K562 (cell line): ENCODE results near the gene PGD. TPM values are rescaled to one million over a fixed set of nuclear protein-coding genes. Genes with fewer than 3 reads are reported as not detected.

Experiments
- BRF2 ChIP-seq: IDR thresholded peaks from 3 replicates; pipeline ENCODE4 v1.6.1; 2011; ENCODE audit warnings: borderline replicate concordance, mild to moderate bottlenecking; ENCODE audit not compliant: insufficient read length, insufficient read depth
- CBX5 ChIP-seq: IDR thresholded peaks from 2 replicates; pipeline ENCODE4 v1.6.1; 2014; ENCODE audit warnings: low read depth, borderline replicate concordance
- CREBBP ChIP-seq: IDR thresholded peaks from one replicate; pipeline ENCODE4 v1.6.1; 2012; ENCODE audit warnings: low read depth, mild to moderate bottlenecking, control low read depth, inconsistent platforms, low read length
- GABPA ChIP-seq: fragments of 200-800 bp; sonication (Bioruptor generic); conservative IDR thresholded peaks from 2 replicates; pipeline ENCODE4 v1.6.1; 2016; ENCODE audit warnings: low read depth, missing genetic modification characterization, missing compliant biosample characterization
- GATA2 ChIP-seq: sonication (generic); formaldehyde crosslinking; IDR thresholded peaks from 2 replicates; pipeline ENCODE4 v1.4.0; 2020; ENCODE audit warnings: mild to moderate bottlenecking, missing genetic modification reagents
- HDAC6 ChIP-seq: IDR thresholded peaks from 2 replicates; pipeline ENCODE4 v1.6.1; 2012; ENCODE audit warnings: low read depth, mild to moderate bottlenecking, control low read depth, inconsistent platforms, low read length, moderate library complexity
- MGA ChIP-seq: fragments of 450-650 bp; IDR thresholded peaks from 2 replicates; pipeline ENCODE4 v1.6.1; 2016; ENCODE audit warnings: mild to moderate bottlenecking, moderate library complexity
- ZBTB11 ChIP-seq, 3 experiments: fragments of 200-800 bp in 1 of 3; fragments of 250-450 bp in 1 of 3; fragments of 450-650 bp in 1 of 3; sonication (Bioruptor Pico) in 1 of 3; sonication (Bioruptor generic) in 1 of 3; formaldehyde crosslinking in 1 of 3; IDR thresholded peaks; 2 replicates each; pipeline versions ENCODE4 v1.6.1 to v1.8.0; 2016 to 2022; ENCODE audit warnings: mild to moderate bottlenecking in 2 of 3, missing genetic modification characterization in 2 of 3, missing compliant biosample characterization in 1 of 3, moderate library complexity in 1 of 3
- ZEB2 ChIP-seq: fragments of 450-650 bp; IDR thresholded peaks from 2 replicates; pipeline ENCODE4 v1.6.1; 2016
- ZFP30 ChIP-seq: fragments of 250-450 bp; sonication (Bioruptor Pico); IDR thresholded peaks from 2 replicates; pipeline ENCODE4 v1.8.0; 2022; ENCODE audit warnings: moderate library complexity, mild to moderate bottlenecking, inconsistent platforms, borderline replicate concordance
- ZNF707 ChIP-seq: fragments of 250-450 bp; sonication (Bioruptor Pico); conservative IDR thresholded peaks from 2 replicates; pipeline ENCODE4 v1.8.0; 2022; ENCODE audit warnings: inconsistent platforms, mild to moderate bottlenecking, moderate library complexity
- polyA plus RNA-seq, 8 experiments: library from polyadenylated mRNA; depleted of rRNA in 4 of 8; stranded (reverse) in 5 of 8; unstranded in 3 of 8; fragments of >200 nt; fragmentation: Nextera tagmentation in 2 of 8; fragmentation: Illumina TruSeq in 1 of 8; extraction: Ambion mirVana in 2 of 8; extraction: Trizol in 1 of 8; gene quantifications; 2 replicates each; pipeline versions ENCODE4 v1.2.1 to v1.2.3, GENCODE V29; 2011 to 2014; ENCODE audit warnings: inconsistent platforms in 1 of 8, missing spikeins in 1 of 8
- total RNA-seq, 7 experiments: library from RNA; depleted of rRNA in 6 of 7; stranded (reverse); fragments of >200 nt in 6 of 7; fragmentation: Illumina TruSeq in 2 of 7; extraction: Trizol in 2 of 7; gene quantifications; 2 replicates each; pipeline versions ENCODE4 v1.2.1 to v1.2.3, GENCODE V29; 2011 to 2021; ENCODE audit warnings: low replicate concordance in 1 of 7

PGD gene
- total and polyA plus RNA-seq, 9 of the 15 experiments (the other 6 are each of a cell fraction or from before 2014, with no cell fraction given): 177 to 542 (median 270) TPM

GRCh38 chr1:10387677-10388386, 11.0 kb upstream of the PGD start (continued):
- no peak for TF ChIP-seq MGA
- no peak for TF ChIP-seq ZNF707
- no peak for TF ChIP-seq CREBBP
- no peak for TF ChIP-seq ZBTB11 (CRISPR knock-in tag; IDR thresholded peaks at IDR 0.05)
- no peak for TF ChIP-seq GABPA
- TF ChIP-seq ZFP30: no peak
- no peak for TF ChIP-seq CBX5
- no peak for TF ChIP-seq BRF2
- TF ChIP-seq HDAC6: no peak
- TF ChIP-seq GATA2 (CRISPR knock-in tag): no peak
- peak; percentile 30; the same call in 1 of the 2 replicates for TF ChIP-seq ZEB2
